Left renal cortex interstitium (tissue), 4 donors: ENCODE measurements around the gene DAPK3. TPM values are rescaled to one million over a fixed set of nuclear protein-coding genes. Genes with fewer than 3 reads are reported as not detected.
"Not testable (repeated sequence)": the region's sequence is repeated elsewhere in the genome, so short reads cannot be mapped to it uniquely, and the experiment has no call there.

Experiments used
- DNase-seq, 4 donors: peaks; one replicate each; pipeline ENCODE4 v3.0.0-alpha.2; 2013; ENCODE audit warnings: low read depth in 4 of 4, low spot score in 2 of 4, missing footprints in 1 of 4
- polyA plus RNA-seq, 4 donors: library from polyadenylated mRNA; unstranded; fragments of 120-200 nt; gene quantifications; one replicate each; pipeline ENCODE4 v1.2.1, GENCODE V29; 2013; ENCODE audit not compliant: insufficient read length in 4 of 4

The DAPK3 gene
- 10 to 100 TPM; 34.4 to 52.3 (median 47.1) TPM for polyA plus RNA-seq

- peak in 3 of 4 donors; percentile 83 to 95 (median 93) for DNase-seq
Observed at GRCh38 chr19:3970808-3971598, at the start of gene DAPK3. Gene DAPK3 (minus strand): TSS chr19:3971099. CDS start chr19:3969735, 1,364 bp downstream.

- DNase-seq, result no peak
Observed at GRCh38 chr19:4019578-4019977, 48.7 kb upstream of the DAPK3 start.

GRCh38 chr19:4018775-4019504 lies 48.0 kb upstream of the DAPK3 start:
- DNase-seq, result no peak

GRCh38 chr19:4018140-4018613 lies 47.3 kb upstream of the DAPK3 start:
- no peak for DNase-seq

GRCh38 chr19:4016903-4017638 lies 46.2 kb upstream of the DAPK3 start:
- DNase-seq, result no peak

- no peak for DNase-seq
Observed at GRCh38 chr19:4016486-4016885, 45.6 kb upstream of the DAPK3 start.

- peak in 3 of 4 donors; percentile 60 to 82 (median 82) for DNase-seq
Observed at GRCh38 chr19:4015705-4016402, 45.0 kb upstream of the DAPK3 start.

- no peak for DNase-seq
Observed at GRCh38 chr19:4014541-4015491, 43.9 kb upstream of the DAPK3 start.

GRCh38 chr19:4013886-4014540 lies 43.1 kb upstream of the DAPK3 start:
- DNase-seq, result no peak

- no peak for DNase-seq
Observed at GRCh38 chr19:4012975-4013634, 42.2 kb upstream of the DAPK3 start.

- DNase-seq, result no peak
Observed at GRCh38 chr19:4012092-4012974, 41.4 kb upstream of the DAPK3 start.

- DNase-seq, result not testable (repeated sequence)
Observed at GRCh38 chr19:4011430-4011829, 40.5 kb upstream of the DAPK3 start.

GRCh38 chr19:4010808-4011110 lies 39.9 kb upstream of the DAPK3 start:
- no peak for DNase-seq

- no peak for DNase-seq
Observed at GRCh38 chr19:4009990-4010807, 39.3 kb upstream of the DAPK3 start.

GRCh38 chr19:4007836-4008539 lies 37.1 kb upstream of the DAPK3 start:
- no peak for DNase-seq
